Neural progenitor cell (in vitro differentiated cells): ENCODE data around the gene TTC31.

Source experiments
- CTCF ChIP-seq: fragments of 200-600 bp; sonication (generic); IDR thresholded peaks from 2 replicates; pipeline ENCODE4 v1.5.1; 2017; ENCODE audit warnings: antibody characterized with exemption, mild to moderate bottlenecking
- EZH2 ChIP-seq: fragments of 200-600 bp; sonication (generic); IDR thresholded peaks from 2 replicates; pipeline ENCODE4 v1.6.1; 2017; ENCODE audit warnings: antibody characterized with exemption, mild to moderate bottlenecking, moderate library complexity

- no peak for TF ChIP-seq CTCF
- no peak for TF ChIP-seq EZH2
Observed at GRCh38 chr2:74457129-74457548, 25.7 kb upstream of the TTC31 start.
